ENCODE results near the gene POLD4. TPM values are rescaled to one million over a fixed set of nuclear protein-coding genes. Genes with fewer than 3 reads are reported as not detected.
A peak's percentile ranks its signal among the peaks of the same experiment; 100 is the strongest.

Gene POLD4
- total and polyA plus RNA-seq, 2 of the 13 experiments (the other 11 are each of a cell fraction or from before 2014, with no cell fraction given) = 10.5 to 27.4 TPM

- peak; percentile 42 for TF ChIP-seq SKI (IDR thresholded peaks at IDR 0.05; ENCODE audit: partially characterized antibody)
- TF ChIP-seq ZNF20 (CRISPR knock-in tag; IDR thresholded peaks at IDR 0.05) = no peak
- peak; percentile 71; the same call in 1 of the 2 replicates for TF ChIP-seq HOXA7 (CRISPR knock-in tag; IDR thresholded peaks at IDR 0.05)
- no peak for TF ChIP-seq ZNF121 (CRISPR knock-in tag; IDR thresholded peaks at IDR 0.05)
- no peak for TF ChIP-seq ZSCAN31 (CRISPR knock-in tag; IDR thresholded peaks at IDR 0.05; ENCODE audit: low read depth)
- peak; percentile 61; the same call in 1 of the 2 replicates for TF ChIP-seq MIER2 (CRISPR knock-in tag; IDR thresholded peaks at IDR 0.05)
- TF ChIP-seq ARNT (IDR thresholded peaks at IDR 0.05) = no peak
- no peak; the same call in 1 of the 2 replicates for TF ChIP-seq GATAD2A (CRISPR knock-in tag; IDR thresholded peaks at IDR 0.05)
- TF ChIP-seq ZNF776 (CRISPR knock-in tag; IDR thresholded peaks at IDR 0.05) = peak; percentile 98
- no peak for TF ChIP-seq ZKSCAN1 (IDR thresholded peaks at IDR 0.05; ENCODE audit: low read length)
- TF ChIP-seq SKIL (CRISPR knock-in tag; IDR thresholded peaks at IDR 0.05; ENCODE audit: borderline replicate concordance) = peak; percentile 78
- TF ChIP-seq RNF2 (conservative IDR thresholded peaks at IDR 0.05; ENCODE audit: low read depth) = peak; percentile 96
- peak; percentile 18; the same call in 1 of the 2 replicates for TF ChIP-seq SMAD3 (CRISPR knock-in tag; IDR thresholded peaks at IDR 0.05)
- TF ChIP-seq RAD21 (CRISPR knock-in tag; IDR thresholded peaks at IDR 0.05) = 0 out of 2 replicates have a peak, but pooled peaks have one; percentile 34
- TF ChIP-seq TAF1 (CRISPR knock-in tag; IDR thresholded peaks at IDR 0.05) = peak; percentile 90
- TF ChIP-seq REXO4 (CRISPR knock-in tag; IDR thresholded peaks at IDR 0.05; ENCODE audit: borderline replicate concordance) = no peak
- no peak for TF ChIP-seq HMG20A (CRISPR knock-in tag; IDR thresholded peaks at IDR 0.05; ENCODE audit: borderline replicate concordance)
- TF ChIP-seq ZNF841 (CRISPR knock-in tag; IDR thresholded peaks at IDR 0.05; ENCODE audit: borderline replicate concordance) = peak; percentile 52; the same call in 1 of the 2 replicates
- no peak for TF ChIP-seq ZNF652 (CRISPR knock-in tag; IDR thresholded peaks at IDR 0.05; ENCODE audit: borderline replicate concordance, low read depth)
- 0 out of 2 replicates have a peak, but pooled peaks have one; percentile 28 for TF ChIP-seq ZNF773 (CRISPR knock-in tag; IDR thresholded peaks at IDR 0.05; ENCODE audit: borderline replicate concordance)
- peak; percentile 68 for TF ChIP-seq NR2C2 (CRISPR knock-in tag; IDR thresholded peaks at IDR 0.05; ENCODE audit: borderline replicate concordance)
- peak; percentile 69 for TF ChIP-seq JARID2 (CRISPR knock-in tag; IDR thresholded peaks at IDR 0.05; ENCODE audit: insufficient replicate concordance)
- TF ChIP-seq ZC3H13 (CRISPR knock-in tag; IDR thresholded peaks at IDR 0.05) = peak; percentile 87
- peak; percentile 58 for TF ChIP-seq DRAP1 (CRISPR knock-in tag; IDR thresholded peaks at IDR 0.05)
- TF ChIP-seq PCBP2 (optimal IDR thresholded peaks at IDR 0.05; ENCODE audit: low read depth, low read length, poor library complexity, severe bottlenecking) = no peak
- no peak for TF ChIP-seq SNAPC2 (CRISPR knock-in tag; IDR thresholded peaks at IDR 0.05)
- TF ChIP-seq NAIF1 (CRISPR knock-in tag; IDR thresholded peaks at IDR 0.05; ENCODE audit: borderline replicate concordance) = 0 out of 2 replicates have a peak, but pooled peaks have one; percentile 67
- no peak for TF ChIP-seq GABPA (IDR thresholded peaks at IDR 0.05; ENCODE audit: low read depth, low read length)
- TF ChIP-seq GABPA (CRISPR knock-in tag; IDR thresholded peaks at IDR 0.05; ENCODE audit: low read depth) = no peak
Measured at GRCh38 chr11:67391304-67392182, 38.2 kb upstream of the POLD4 start, which contains the start of gene RAD9A (continued).
